K562 (cell line): ENCODE results near the gene NUTM1. TPM values are rescaled to one million over a fixed set of nuclear protein-coding genes. Genes with fewer than 3 reads are reported as not detected.

Experiments
- CSDE1 ChIP-seq, 2 experiments: fragments of 450-650 bp; IDR thresholded peaks; 2 replicates each; pipeline ENCODE4 v1.6.1; 2016; ENCODE audit warnings: mild to moderate bottlenecking in 1 of 2
- L3MBTL2 ChIP-seq: fragments of 450-650 bp; IDR thresholded peaks from 2 replicates; pipeline ENCODE4 v1.6.1; 2016; ENCODE audit warnings: mild to moderate bottlenecking, moderate library complexity
- LEF1 ChIP-seq: fragments of 450-650 bp; IDR thresholded peaks from 2 replicates; pipeline ENCODE4 v1.6.1; 2016; ENCODE audit warnings: mild to moderate bottlenecking
- MCM7 ChIP-seq, 2 experiments: fragments of 450-650 bp; IDR thresholded peaks; 2 replicates each; pipeline ENCODE4 v1.6.1; 2016 to 2018
- PML ChIP-seq: IDR thresholded peaks from 2 replicates; pipeline ENCODE4 v1.6.1; 2012; ENCODE audit warnings: low read length, inconsistent platforms
- PYGO2 ChIP-seq: fragments of 450-650 bp; IDR thresholded peaks from 2 replicates; pipeline ENCODE4 v1.6.1; 2016; ENCODE audit warnings: mild to moderate bottlenecking, missing genetic modification characterization, moderate library complexity, missing compliant biosample characterization
- RNF219 ChIP-seq: fragments of 250-450 bp; sonication (Bioruptor Pico); IDR thresholded peaks from 2 replicates; pipeline ENCODE4 v1.5.0; 2022; ENCODE audit warnings: mild to moderate bottlenecking
- STAT6 ChIP-seq: sonication (generic); formaldehyde crosslinking; IDR thresholded peaks from 2 replicates; pipeline ENCODE4 v1.8.1; 2023; ENCODE audit warnings: mild to moderate bottlenecking, missing genetic modification reagents
- SUPT5H ChIP-seq: fragments of 450-650 bp; IDR thresholded peaks from 2 replicates; pipeline ENCODE4 v1.6.1; 2016
- THRB ChIP-seq: fragments of 450-650 bp; formaldehyde crosslinking; conservative IDR thresholded peaks from 2 replicates; pipeline ENCODE4 v1.4.0; 2022; ENCODE audit warnings: mild to moderate bottlenecking, missing genetic modification characterization
- ZNF143 ChIP-seq: sonication (generic); formaldehyde crosslinking; IDR thresholded peaks from 2 replicates; pipeline ENCODE4 v1.9.0; 2022; ENCODE audit warnings: mild to moderate bottlenecking, missing genetic modification reagents
- ZNF398 ChIP-seq: fragments of 250-450 bp; sonication (Bioruptor Pico); IDR thresholded peaks from 2 replicates; pipeline ENCODE4 v1.8.0; 2021; ENCODE audit warnings: moderate library complexity, mild to moderate bottlenecking, inconsistent platforms
- polyA plus RNA-seq, 8 experiments: library from polyadenylated mRNA; depleted of rRNA in 4 of 8; stranded (reverse) in 5 of 8; unstranded in 3 of 8; fragments of >200 nt; fragmentation: Nextera tagmentation in 2 of 8; fragmentation: Illumina TruSeq in 1 of 8; extraction: Ambion mirVana in 2 of 8; extraction: Trizol in 1 of 8; gene quantifications; 2 replicates each; pipeline versions ENCODE4 v1.2.1 to v1.2.3, GENCODE V29; 2011 to 2014; ENCODE audit warnings: inconsistent platforms in 1 of 8, missing spikeins in 1 of 8
- total RNA-seq, 7 experiments: library from RNA; depleted of rRNA in 6 of 7; stranded (reverse); fragments of >200 nt in 6 of 7; fragmentation: Illumina TruSeq in 2 of 7; extraction: Trizol in 2 of 7; gene quantifications; 2 replicates each; pipeline versions ENCODE4 v1.2.1 to v1.2.3, GENCODE V29; 2011 to 2021; ENCODE audit warnings: low replicate concordance in 1 of 7

Gene NUTM1
- total and polyA plus RNA-seq, 9 of the 15 experiments (the other 6 are each of a cell fraction or from before 2014, with no cell fraction given) = 0.01 to 0.05 (median 0.04) TPM; not detected in 4

GRCh38 chr15:34318277-34319079 lies 24.6 kb upstream of the NUTM1 start (continued):
- TF ChIP-seq ZNF143 (CRISPR knock-in tag) = no peak
- no peak for TF ChIP-seq CSDE1 (IDR thresholded peaks at IDR 0.05)
- TF ChIP-seq STAT6 (CRISPR knock-in tag) = no peak
- no peak for TF ChIP-seq PYGO2 (tag)
- TF ChIP-seq SUPT5H = peak; percentile 56
- no peak for TF ChIP-seq PML
- TF ChIP-seq RNF219 (CRISPR knock-in tag) = no peak
- TF ChIP-seq MCM7 (IDR thresholded peaks at IDR 0.05) = no peak
- TF ChIP-seq LEF1 = peak; percentile 30; the same call in 1 of the 2 replicates
- no peak for TF ChIP-seq THRB (CRISPR knock-in tag)
- peak; percentile 58; the same call in 1 of the 2 replicates for TF ChIP-seq L3MBTL2
- no peak for TF ChIP-seq ZNF398 (CRISPR knock-in tag)
